ENCODE measurements around the gene BNC2. TPM values are rescaled to one million over a fixed set of nuclear protein-coding genes. Genes with fewer than 3 reads are reported as not detected.

Gene BNC2
- total and polyA plus RNA-seq, 4 donors: 3.1 to 51.2 (median 16.9) TPM

DNA sequence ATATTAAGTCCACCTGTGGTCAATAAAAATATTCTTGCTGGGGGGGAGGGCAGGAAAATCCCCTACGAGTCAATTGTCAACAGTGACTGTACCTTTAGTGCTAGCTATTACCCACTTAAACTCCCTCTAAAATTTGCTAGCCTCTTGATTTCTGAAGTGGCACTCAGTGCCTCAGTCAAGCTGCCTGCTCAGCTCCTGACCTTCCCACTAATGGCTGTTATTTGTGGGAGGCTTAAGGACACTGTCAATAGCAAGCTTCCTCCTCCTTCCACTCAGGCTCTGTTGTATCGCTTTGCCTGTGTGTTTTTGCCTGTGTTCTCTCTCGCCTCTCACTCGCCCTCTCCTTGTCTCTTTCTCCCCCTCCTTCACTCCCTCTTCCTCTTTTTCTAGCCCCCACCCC lies 140.8 kb downstream of the BNC2 start:
- peaks cover 4% of the 10 kb centered on the region for H3K4me1 ChIP-seq (ENCODE audit: control insufficient read depth, insufficient read depth, low read length)

DNA sequence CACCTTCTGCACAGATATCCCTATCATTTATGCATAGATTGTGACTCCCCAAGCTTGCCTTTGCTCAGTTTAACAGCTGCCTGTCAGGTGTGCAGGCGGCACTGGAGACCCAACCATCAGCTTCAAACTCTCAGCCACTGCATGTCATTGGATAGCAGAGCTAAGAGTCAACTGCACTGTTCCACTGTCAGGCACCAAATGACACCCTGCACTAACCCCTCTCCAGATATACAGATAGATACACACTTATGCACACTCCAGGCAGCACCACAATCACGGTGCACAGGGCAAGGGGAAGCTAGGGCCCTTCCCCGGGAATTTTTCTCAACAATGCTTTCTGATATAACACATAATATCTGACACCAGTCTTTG lies 142.3 kb downstream of the BNC2 start:
- Histone ChIP-seq H3K27me3 (ENCODE audit: control insufficient read depth, insufficient read depth, low read length) (peaks cover 35% of the 10 kb centered on the region), H3K9me3 (ENCODE audit: control insufficient read depth, insufficient read depth, low read length) (peaks cover 2% of the 10 kb centered on the region), H3K4me3 (ENCODE audit: low read depth, low read length) (peak overlapping the region; percentile 75), H3K4me1 (ENCODE audit: control insufficient read depth, insufficient read depth, low read length) (peaks cover 4% of the 10 kb centered on the region), H3K27ac (ENCODE audit: low read depth, low read length) (peak overlapping the region; percentile 29), H3K36me3 (ENCODE audit: control insufficient read depth, insufficient read depth, low read length) (no peaks in the 10 kb centered on the region)
- DNase-seq (ENCODE audit: low read depth in 4 of 6, low spot score in 6 of 6): peak in 1 of 6 donors; percentile 38
- WGBS (ENCODE audit: insufficient coverage): 82% methylated on average over 2 of the region's 3 CpGs

More for the DNA sequence above, 140.8 kb downstream of the BNC2 start:
- WGBS (ENCODE audit: insufficient coverage): 53% methylated on average over 3 of the region's 4 CpGs
- no peak overlapping the region for H3K27ac ChIP-seq (ENCODE audit: low read depth, low read length)
- H3K4me3 ChIP-seq (ENCODE audit: low read depth, low read length): no peak overlapping the region
- peaks cover 2% of the 10 kb centered on the region for H3K9me3 ChIP-seq (ENCODE audit: control insufficient read depth, insufficient read depth, low read length)
- H3K36me3 ChIP-seq (ENCODE audit: control insufficient read depth, insufficient read depth, low read length): no peaks in the 10 kb centered on the region
- peaks cover 35% of the 10 kb centered on the region for H3K27me3 ChIP-seq (ENCODE audit: control insufficient read depth, insufficient read depth, low read length)
- DNase-seq (ENCODE audit: low read depth in 4 of 6, low spot score in 6 of 6): peak in 1 of 6 donors; percentile 41

DNA sequence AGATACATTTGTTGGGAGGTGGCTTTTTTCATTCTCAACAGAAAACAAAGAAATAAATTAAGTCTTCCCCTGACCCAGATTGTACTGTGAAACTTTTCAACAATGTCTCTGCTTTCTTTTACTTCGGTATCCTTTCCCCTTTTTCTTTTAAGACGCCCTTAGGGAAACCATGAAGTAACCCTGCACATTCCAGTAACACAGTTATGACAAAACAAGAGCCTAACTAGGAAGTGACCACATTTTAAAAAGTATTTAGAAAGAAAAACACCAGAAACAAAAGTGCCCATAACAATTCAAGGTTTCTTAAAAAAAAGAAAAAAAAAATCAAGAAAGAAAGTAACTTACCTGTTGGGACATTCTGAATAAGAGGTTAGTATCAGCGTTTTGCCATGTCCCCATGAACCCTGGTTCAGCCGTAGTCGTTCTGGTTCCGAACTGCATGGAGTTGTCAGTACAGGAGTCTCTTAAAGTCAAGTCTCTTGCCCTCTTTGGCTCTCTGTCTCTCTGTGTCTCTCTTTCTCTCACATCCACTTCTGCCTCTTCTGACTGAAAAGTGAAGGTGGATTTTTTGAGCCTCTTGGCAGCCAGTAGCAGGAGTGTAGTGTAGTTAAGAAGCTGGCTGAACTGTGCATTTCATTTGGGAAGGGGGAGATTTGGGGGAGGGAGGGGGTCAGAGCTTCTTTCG lies 142.9 kb downstream of the BNC2 start:
- no peak for DNase-seq (ENCODE audit: low read depth in 4 of 6, low spot score in 6 of 6)
- no peaks in the 10 kb centered on the region for H3K36me3 ChIP-seq (ENCODE audit: control insufficient read depth, insufficient read depth, low read length)
- H3K27ac ChIP-seq (ENCODE audit: low read depth, low read length): peak overlapping the region; percentile 65
- H3K9me3 ChIP-seq (ENCODE audit: control insufficient read depth, insufficient read depth, low read length): peaks cover 1% of the 10 kb centered on the region
- H3K4me3 ChIP-seq (ENCODE audit: low read depth, low read length): peak overlapping the region; percentile 75
- H3K4me1 ChIP-seq (ENCODE audit: control insufficient read depth, insufficient read depth, low read length): peaks cover 4% of the 10 kb centered on the region
- WGBS (ENCODE audit: insufficient coverage): 33% methylated on average over 3 of the region's 7 CpGs
- H3K27me3 ChIP-seq (ENCODE audit: control insufficient read depth, insufficient read depth, low read length): peaks cover 32% of the 10 kb centered on the region

DNA sequence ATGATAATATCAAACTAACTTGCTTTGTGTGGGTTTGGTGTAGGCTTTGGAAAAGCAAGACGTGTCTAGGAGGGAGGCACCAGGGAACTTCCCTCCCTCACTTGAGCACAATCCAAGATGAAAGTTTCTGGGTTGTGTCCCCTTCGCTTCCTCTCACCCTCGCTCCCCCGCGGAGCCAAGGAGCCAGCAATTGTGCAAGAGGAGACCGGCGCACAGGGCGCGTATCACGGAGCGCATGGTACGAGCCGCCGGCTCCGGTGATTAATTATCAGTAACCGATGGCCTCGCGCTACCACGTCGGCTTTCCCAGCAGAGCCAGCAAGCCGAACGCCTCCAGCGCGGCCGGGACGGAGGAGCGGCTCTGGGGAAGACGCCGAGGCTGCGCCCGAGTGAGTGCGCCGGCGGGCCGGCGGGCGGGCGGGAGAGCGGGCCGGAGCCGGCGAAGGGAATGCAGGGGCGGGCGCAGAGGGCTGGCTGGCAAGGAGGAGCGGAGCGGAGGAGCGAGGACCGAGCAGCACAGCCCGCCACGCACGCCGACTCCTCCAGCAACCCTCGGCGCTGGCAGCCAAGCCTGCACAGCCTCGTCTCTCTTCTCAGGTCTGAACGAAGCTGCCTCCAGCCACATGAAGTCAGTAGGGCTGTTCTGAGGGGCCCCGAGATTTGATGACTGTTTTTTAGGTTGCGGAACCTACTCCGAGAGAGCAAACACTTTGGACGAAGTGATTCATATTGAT lies 143.6 kb downstream of the BNC2 start:
- peak overlapping the region; percentile 84 for H3K27ac ChIP-seq (ENCODE audit: low read depth, low read length)
- peaks cover 4% of the 10 kb centered on the region for H3K4me1 ChIP-seq (ENCODE audit: control insufficient read depth, insufficient read depth, low read length)
- peaks cover 35% of the 10 kb centered on the region for H3K27me3 ChIP-seq (ENCODE audit: control insufficient read depth, insufficient read depth, low read length)
- peak overlapping the region; percentile 75 for H3K4me3 ChIP-seq (ENCODE audit: low read depth, low read length)
- H3K36me3 ChIP-seq (ENCODE audit: control insufficient read depth, insufficient read depth, low read length): no peaks in the 10 kb centered on the region
- peak in 2 of 6 donors; percentile 86 to 87 for DNase-seq (ENCODE audit: low read depth in 4 of 6, low spot score in 6 of 6)
- no peaks in the 10 kb centered on the region for H3K9me3 ChIP-seq (ENCODE audit: control insufficient read depth, insufficient read depth, low read length)
- under 1% methylated on average over 54 of the region's 60 CpGs for WGBS (ENCODE audit: insufficient coverage)

DNA sequence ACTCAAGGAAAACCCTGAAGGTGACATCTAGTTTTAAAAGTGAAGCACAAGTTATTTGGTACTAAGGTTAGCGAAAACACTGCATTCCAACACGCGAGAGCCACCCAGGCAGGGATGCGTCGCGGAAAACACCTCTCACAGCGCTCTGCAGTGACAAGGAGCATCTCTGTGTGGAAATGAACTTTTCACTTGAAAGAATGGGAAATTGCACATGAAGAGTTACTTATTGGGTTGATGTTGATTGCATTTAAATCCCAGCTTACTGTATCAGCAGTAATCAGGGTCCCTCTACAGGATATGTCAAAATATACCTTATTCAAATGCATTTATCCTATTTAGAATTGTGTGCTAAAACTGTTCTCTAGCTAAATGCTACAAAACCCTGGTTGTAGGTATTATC lies 144.4 kb downstream of the BNC2 start:
- peak overlapping the region; percentile 84 for H3K27ac ChIP-seq (ENCODE audit: low read depth, low read length)
- WGBS (ENCODE audit: insufficient coverage): 53% methylated on average over 3 of the region's 7 CpGs
- peak overlapping the region; percentile 75 for H3K4me3 ChIP-seq (ENCODE audit: low read depth, low read length)
- peaks cover 36% of the 10 kb centered on the region for H3K27me3 ChIP-seq (ENCODE audit: control insufficient read depth, insufficient read depth, low read length)
- H3K9me3 ChIP-seq (ENCODE audit: control insufficient read depth, insufficient read depth, low read length): no peaks in the 10 kb centered on the region
- H3K4me1 ChIP-seq (ENCODE audit: control insufficient read depth, insufficient read depth, low read length): peaks cover 4% of the 10 kb centered on the region
- no peaks in the 10 kb centered on the region for H3K36me3 ChIP-seq (ENCODE audit: control insufficient read depth, insufficient read depth, low read length)
- peak in 2 of 6 donors; percentile 45 to 79 for DNase-seq (ENCODE audit: low read depth in 4 of 6, low spot score in 6 of 6)

DNA sequence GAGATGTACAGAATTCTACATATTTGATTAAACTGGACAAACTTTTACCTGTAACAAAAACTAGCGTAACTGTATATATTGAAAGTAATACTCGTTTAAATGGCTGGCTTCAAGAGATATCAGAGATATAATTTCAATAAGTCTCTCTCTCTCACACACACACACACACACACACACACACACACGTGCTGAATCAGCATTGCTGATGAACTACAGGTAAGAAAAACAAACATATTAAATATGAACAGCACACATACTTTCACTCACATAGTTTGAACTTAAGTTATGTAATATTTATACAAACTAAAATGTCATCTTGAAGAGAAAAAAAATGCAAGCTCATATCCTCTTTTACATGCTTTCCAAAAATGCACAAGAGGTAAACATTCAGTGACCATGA lies 145.4 kb downstream of the BNC2 start:
- Histone ChIP-seq H3K36me3 (ENCODE audit: control insufficient read depth, insufficient read depth, low read length) (no peaks in the 10 kb centered on the region), H3K9me3 (ENCODE audit: control insufficient read depth, insufficient read depth, low read length) (no peaks in the 10 kb centered on the region), H3K27me3 (ENCODE audit: control insufficient read depth, insufficient read depth, low read length) (peaks cover 32% of the 10 kb centered on the region), H3K4me1 (ENCODE audit: control insufficient read depth, insufficient read depth, low read length) (peaks cover 4% of the 10 kb centered on the region), H3K27ac (ENCODE audit: low read depth, low read length) (no peak overlapping the region), H3K4me3 (ENCODE audit: low read depth, low read length) (no peak overlapping the region)
- no CpG with 5 or more reads among the region's 3 CpGs for whole genome bisulfite sequencing (ENCODE audit: insufficient coverage)
- DNase-seq (ENCODE audit: low read depth in 4 of 6, low spot score in 6 of 6): no peak

DNA sequence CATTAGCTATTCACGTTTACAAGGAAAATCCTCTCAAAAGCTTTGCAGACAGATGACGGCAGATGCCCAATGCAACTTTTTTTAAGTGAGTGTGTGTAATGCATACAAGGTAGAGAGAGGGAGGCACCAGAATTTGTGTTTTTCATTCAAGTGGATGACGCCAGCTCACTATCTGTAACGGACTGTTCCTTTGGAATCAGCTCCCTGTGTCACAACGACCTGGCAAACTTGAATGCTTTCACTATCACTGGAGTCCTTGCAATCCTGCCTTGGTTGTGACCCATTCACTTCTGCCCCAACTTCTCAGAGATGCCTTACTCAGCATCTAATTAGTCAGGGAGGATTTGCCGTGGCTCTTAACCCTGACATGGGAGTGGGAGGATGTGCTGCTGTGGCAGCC lies 148.5 kb downstream of the BNC2 start:
- H3K27ac ChIP-seq (ENCODE audit: low read depth, low read length): no peak overlapping the region

DNA sequence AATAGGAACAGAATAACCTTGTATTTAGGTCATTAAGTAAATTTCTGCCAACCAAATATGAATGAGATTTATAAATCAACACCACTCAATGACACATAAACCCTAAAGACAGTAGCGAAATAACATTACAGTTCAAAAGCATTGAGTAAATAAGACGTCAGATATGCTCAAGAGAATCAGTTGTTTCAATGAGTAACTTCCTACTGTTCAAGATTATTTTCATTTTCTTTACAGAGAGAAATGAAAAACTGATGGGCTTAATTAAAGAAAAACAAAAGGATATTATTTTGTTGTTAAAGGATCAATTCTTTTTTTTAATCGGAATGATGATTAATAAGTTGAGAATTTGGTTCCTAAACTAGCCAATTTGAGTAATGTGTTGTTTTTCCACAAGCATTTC lies 150.1 kb downstream of the BNC2 start:
- H3K9me3 ChIP-seq (ENCODE audit: control insufficient read depth, insufficient read depth, low read length): no peaks in the 10 kb centered on the region
- H3K4me3 ChIP-seq (ENCODE audit: low read depth, low read length): no peak overlapping the region
- WGBS (ENCODE audit: insufficient coverage): no CpG with 5 or more reads among the region's 3 CpGs
- no peaks in the 10 kb centered on the region for H3K36me3 ChIP-seq (ENCODE audit: control insufficient read depth, insufficient read depth, low read length)
- peaks cover 7% of the 10 kb centered on the region for H3K27me3 ChIP-seq (ENCODE audit: control insufficient read depth, insufficient read depth, low read length)
- no peaks in the 10 kb centered on the region for H3K4me1 ChIP-seq (ENCODE audit: control insufficient read depth, insufficient read depth, low read length)
- DNase-seq (ENCODE audit: low read depth in 4 of 6, low spot score in 6 of 6): no peak
- H3K27ac ChIP-seq (ENCODE audit: low read depth, low read length): no peak overlapping the region

More for the DNA sequence above, 148.5 kb downstream of the BNC2 start:
- H3K9me3 ChIP-seq (ENCODE audit: control insufficient read depth, insufficient read depth, low read length): no peaks in the 10 kb centered on the region
- peaks cover 4% of the 10 kb centered on the region for H3K4me1 ChIP-seq (ENCODE audit: control insufficient read depth, insufficient read depth, low read length)
- DNase-seq (ENCODE audit: low read depth in 4 of 6, low spot score in 6 of 6): no peak
- H3K27me3 ChIP-seq (ENCODE audit: control insufficient read depth, insufficient read depth, low read length): peaks cover 11% of the 10 kb centered on the region
- no peaks in the 10 kb centered on the region for H3K36me3 ChIP-seq (ENCODE audit: control insufficient read depth, insufficient read depth, low read length)
- WGBS (ENCODE audit: insufficient coverage): 38% methylated on average over 2 of the region's 6 CpGs
- no peak overlapping the region for H3K4me3 ChIP-seq (ENCODE audit: low read depth, low read length)

DNA sequence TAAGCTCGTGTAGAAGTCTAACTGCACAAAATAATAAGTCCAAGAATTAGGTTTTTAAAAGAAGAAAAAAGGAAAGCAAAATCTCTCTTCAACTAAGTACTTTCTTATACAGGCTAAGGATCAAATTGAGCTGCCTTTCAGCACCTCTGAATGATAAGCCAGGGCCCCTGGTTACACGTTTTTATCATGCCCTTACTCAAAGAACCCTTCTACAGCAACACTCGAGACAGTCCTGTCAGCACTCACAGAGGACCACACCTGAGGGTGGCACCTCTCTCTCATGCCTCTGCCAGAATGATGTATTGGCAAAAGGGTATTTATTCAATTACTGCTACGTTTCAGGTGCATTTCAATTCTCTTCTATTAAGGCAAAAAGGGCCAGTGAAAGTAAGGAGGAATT lies 150.5 kb downstream of the BNC2 start:
- WGBS (ENCODE audit: insufficient coverage): 40% methylated on average over 1 of the region's 4 CpGs
- no peak overlapping the region for H3K27ac ChIP-seq (ENCODE audit: low read depth, low read length)
- H3K27me3 ChIP-seq (ENCODE audit: control insufficient read depth, insufficient read depth, low read length): peaks cover 7% of the 10 kb centered on the region
- H3K36me3 ChIP-seq (ENCODE audit: control insufficient read depth, insufficient read depth, low read length): no peaks in the 10 kb centered on the region
- no peak overlapping the region for H3K4me3 ChIP-seq (ENCODE audit: low read depth, low read length)
- no peak for DNase-seq (ENCODE audit: low read depth in 4 of 6, low spot score in 6 of 6)
- H3K4me1 ChIP-seq (ENCODE audit: control insufficient read depth, insufficient read depth, low read length): no peaks in the 10 kb centered on the region
- no peaks in the 10 kb centered on the region for H3K9me3 ChIP-seq (ENCODE audit: control insufficient read depth, insufficient read depth, low read length)

DNA sequence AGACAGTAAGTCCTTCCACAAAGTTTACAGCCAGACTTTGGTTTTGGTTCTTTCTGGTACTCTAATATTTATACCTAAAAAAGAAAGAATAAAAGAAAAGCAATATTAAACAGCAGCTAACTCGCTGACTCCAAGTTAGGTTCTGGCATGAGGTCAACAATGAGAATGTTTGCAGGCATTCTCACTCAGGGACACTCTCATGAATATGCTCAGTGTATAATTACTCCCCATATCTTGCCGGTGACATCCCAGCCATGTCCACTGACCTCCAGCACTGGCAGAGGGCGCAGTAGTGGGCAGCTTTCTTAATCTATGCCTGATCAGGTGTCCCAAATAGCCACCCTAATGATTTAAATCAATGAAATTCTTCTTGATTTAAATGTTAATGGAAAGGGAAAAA lies 151.5 kb downstream of the BNC2 start:
- no peak for DNase-seq (ENCODE audit: low read depth in 4 of 6, low spot score in 6 of 6)
- WGBS (ENCODE audit: insufficient coverage): no CpG with 5 or more reads among the region's 3 CpGs
- Histone ChIP-seq H3K4me3 (ENCODE audit: low read depth, low read length) (no peak overlapping the region), H3K36me3 (ENCODE audit: control insufficient read depth, insufficient read depth, low read length) (no peaks in the 10 kb centered on the region), H3K27me3 (ENCODE audit: control insufficient read depth, insufficient read depth, low read length) (peaks cover 7% of the 10 kb centered on the region), H3K9me3 (ENCODE audit: control insufficient read depth, insufficient read depth, low read length) (no peaks in the 10 kb centered on the region), H3K4me1 (ENCODE audit: control insufficient read depth, insufficient read depth, low read length) (no peaks in the 10 kb centered on the region), H3K27ac (ENCODE audit: low read depth, low read length) (no peak overlapping the region)

Data from spinal cord (tissue), 10 donors.